MG63 (cell line): ENCODE results near the gene GBA2. TPM values are rescaled to one million over a fixed set of nuclear protein-coding genes. Genes with fewer than 3 reads are reported as not detected.

ENCODE experiments used
- DNase-seq: peaks from one replicate; pipeline ENCODE4 v3.0.0-alpha.2; 2020
- H3K27me3 ChIP-seq: fragments of 250-450 bp; sonication (Bioruptor Pico); 2 replicates; pipeline ENCODE4 v1.5.1; 2020; ENCODE audit warnings: mild to moderate bottlenecking, moderate library complexity
- H3K36me3 ChIP-seq: fragments of 250-450 bp; sonication (Bioruptor Pico); 2 replicates; pipeline ENCODE4 v1.5.1; 2020; ENCODE audit warnings: mild to moderate bottlenecking, moderate library complexity
- H3K4me3 ChIP-seq: fragments of 250-450 bp; sonication (Bioruptor Pico); 2 replicates; pipeline ENCODE4 v1.5.1; 2020; ENCODE audit warnings: mild to moderate bottlenecking, moderate library complexity
- H3K9me3 ChIP-seq: fragments of 250-450 bp; sonication (Bioruptor Pico); 2 replicates; pipeline ENCODE4 v1.5.1; 2020; ENCODE audit warnings: mild to moderate bottlenecking, moderate library complexity
- total RNA-seq: library from RNA; depleted of rRNA; stranded (reverse); fragments of >200 nt; shearing (Covaris generic); gene quantifications from 2 replicates; pipeline ENCODE4 v1.2.3, GENCODE V29; 2014; ENCODE audit warnings: low replicate concordance; rRNA removed

Gene GBA2
- total RNA-seq, 1 experiment from 2014 or later = 58.6 TPM

DNA sequence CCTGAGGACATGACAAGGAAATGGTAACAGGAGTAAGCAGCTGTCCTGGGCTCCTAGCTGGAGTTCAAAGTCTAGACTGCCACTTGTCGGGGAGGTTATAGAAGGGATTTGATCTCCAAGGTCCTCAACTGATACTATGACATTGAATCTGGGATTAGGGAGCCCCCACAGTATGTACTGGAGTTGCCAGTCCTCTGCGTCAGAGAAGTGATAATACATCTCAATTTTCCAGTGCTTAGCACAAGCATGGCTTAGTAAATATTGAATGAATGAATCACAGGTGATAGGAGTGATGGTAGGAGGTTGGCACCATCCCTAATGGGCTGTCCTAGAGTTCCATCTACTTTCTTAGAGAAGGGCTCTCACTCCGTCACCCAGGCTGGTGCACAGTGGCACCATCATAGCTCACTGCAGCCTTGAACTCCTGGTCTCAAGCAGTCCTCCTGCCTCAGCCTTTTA, 53.1 kb downstream of the GBA2 start:
- Histone ChIP-seq H3K27me3 (no peaks in the 10 kb centered on the region), H3K36me3 (peaks cover 64% of the 10 kb centered on the region), H3K9me3 (no peaks in the 10 kb centered on the region), H3K4me3 (no peak overlapping the region)
- no peak for DNase-seq

DNA sequence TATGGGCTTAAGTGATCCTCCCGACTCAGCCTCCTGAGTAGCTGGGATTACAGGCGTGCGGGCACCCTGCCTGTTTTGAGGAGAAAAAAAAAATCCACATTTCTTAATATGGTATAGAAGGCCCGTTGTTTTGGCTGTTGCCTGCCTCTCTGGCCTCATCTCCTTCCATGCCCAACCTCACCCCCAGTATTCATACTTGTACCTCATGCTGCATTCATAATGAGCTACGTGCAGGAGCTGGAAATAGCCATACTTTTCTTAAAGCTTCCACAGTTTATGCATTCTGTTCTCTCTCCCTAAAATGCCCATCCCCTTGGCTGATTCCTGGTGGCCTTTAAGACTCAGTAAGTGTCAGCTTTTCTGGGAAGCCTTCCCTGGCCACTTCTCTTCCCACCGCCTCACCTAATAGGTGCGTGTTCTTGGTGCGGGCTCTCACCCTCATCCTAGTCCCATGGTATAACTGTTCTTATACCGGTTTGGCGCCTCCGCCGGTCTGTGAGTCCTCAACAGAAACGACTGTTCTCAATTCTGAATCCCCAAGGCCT, 57.2 kb downstream of the GBA2 start:
- Histone ChIP-seq H3K9me3 (no peaks in the 10 kb centered on the region), H3K27me3 (no peaks in the 10 kb centered on the region), H3K4me3 (no peak overlapping the region), H3K36me3 (peaks cover 51% of the 10 kb centered on the region)
- no peak for DNase-seq

DNA sequence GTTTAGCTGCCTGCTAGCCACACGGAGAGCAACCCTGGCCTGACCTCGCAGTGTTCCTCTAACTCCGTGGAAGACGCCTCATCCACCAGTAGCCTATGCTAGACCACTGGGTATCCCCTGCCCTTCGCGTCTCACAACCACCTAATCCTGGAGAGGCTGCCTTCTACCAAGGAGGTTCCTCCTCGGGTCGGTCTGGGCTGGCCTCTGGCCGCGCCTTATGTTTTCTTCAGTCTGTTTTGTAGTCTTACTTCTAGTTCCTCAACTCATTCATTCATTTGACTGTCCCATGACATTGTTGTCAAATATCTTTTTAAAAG, 57.7 kb downstream of the GBA2 start:
- Histone ChIP-seq H3K27me3 (no peaks in the 10 kb centered on the region), H3K4me3 (peak overlapping the region; percentile 88), H3K9me3 (no peaks in the 10 kb centered on the region), H3K36me3 (peaks cover 51% of the 10 kb centered on the region)
- no peak for DNase-seq

- Histone ChIP-seq H3K27me3 (no peaks in the 10 kb centered on the region), H3K9me3 (no peaks in the 10 kb centered on the region), H3K4me3 (peak overlapping the region; percentile 88), H3K36me3 (peaks cover 51% of the 10 kb centered on the region)
- DNase-seq = peak; percentile 95
These were observed 58.3 kb downstream of the GBA2 start for GRCh38 chr9:35690614-35691333.

GRCh38 chr9:35690294-35690613, 58.8 kb downstream of the GBA2 start:
- DNase-seq = no peak
- H3K27me3 ChIP-seq = no peaks in the 10 kb centered on the region
- peaks cover 53% of the 10 kb centered on the region for H3K36me3 ChIP-seq
- H3K4me3 ChIP-seq = peak overlapping the region; percentile 88
- no peaks in the 10 kb centered on the region for H3K9me3 ChIP-seq

GRCh38 chr9:35689542-35690293, 59.3 kb downstream of the GBA2 start, which contains the start of gene TPM2:
TSS of gene TPM2 (minus strand) at chr9:35689925. CDS start at chr9:35689817, 108 bp downstream.
- peak; percentile 99 for DNase-seq
- peak within 1 kb of the TSS; percentile 88 for H3K4me3 ChIP-seq

DNA sequence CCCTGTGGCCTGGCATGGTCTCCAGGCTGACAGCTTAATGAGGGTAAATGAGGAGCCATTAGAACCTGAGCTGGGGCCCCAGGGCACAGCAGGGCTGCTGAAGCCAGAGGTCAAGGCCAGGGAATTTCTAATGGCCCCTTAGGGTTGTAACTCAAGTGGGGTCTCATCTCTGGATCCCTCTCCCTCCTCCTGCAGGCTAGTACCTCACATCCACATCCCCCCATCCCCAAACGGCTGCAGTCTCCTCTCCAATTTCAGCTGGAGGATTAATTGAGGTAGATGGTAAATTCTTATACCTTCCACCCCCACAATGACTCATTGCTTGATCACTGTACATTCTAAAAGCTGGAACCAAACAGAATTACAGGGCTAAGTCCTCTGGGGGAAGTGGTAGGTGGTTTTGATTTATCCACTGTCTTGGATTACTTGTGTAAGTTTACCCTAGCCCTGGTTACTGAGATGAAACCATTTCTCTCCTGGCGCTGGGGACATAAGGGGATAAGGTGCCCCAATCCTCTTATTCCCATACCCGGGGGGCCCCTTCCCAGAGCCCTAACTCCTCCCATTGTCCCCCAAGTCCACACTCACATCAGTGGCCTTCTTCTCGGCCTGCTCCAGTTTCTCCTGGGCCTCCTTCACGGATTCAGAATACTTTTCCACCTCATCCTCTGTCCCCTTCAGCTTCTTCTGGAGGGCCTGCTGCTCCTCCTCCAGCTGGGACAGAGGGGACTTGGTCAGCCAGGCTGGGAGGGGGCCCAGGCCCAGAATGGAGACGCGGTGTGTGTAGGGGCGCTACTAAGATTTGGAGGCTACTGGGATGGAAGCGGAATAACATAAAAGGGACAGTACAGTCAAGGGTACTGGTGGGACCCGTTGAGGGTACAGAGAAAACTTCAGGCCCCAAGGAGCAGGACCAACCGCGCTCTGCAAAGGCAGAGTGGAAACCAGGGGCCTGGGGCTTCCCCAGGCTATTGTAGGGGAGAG, 60.2 kb downstream of the GBA2 start:
- H3K4me3 ChIP-seq = peak overlapping the region; percentile 88
- peak; percentile 51 for DNase-seq
- no peaks in the 10 kb centered on the region for H3K27me3 ChIP-seq
- H3K36me3 ChIP-seq = peaks cover 58% of the 10 kb centered on the region
- no peaks in the 10 kb centered on the region for H3K9me3 ChIP-seq

More at GRCh38 chr9:35689542-35690293, 59.3 kb downstream of the GBA2 start, which contains the start of gene TPM2:
- peaks cover 53% of the 10 kb centered on the region for H3K36me3 ChIP-seq
- H3K9me3 ChIP-seq = no peaks in the 10 kb centered on the region
- H3K27me3 ChIP-seq = no peaks in the 10 kb centered on the region

DNA sequence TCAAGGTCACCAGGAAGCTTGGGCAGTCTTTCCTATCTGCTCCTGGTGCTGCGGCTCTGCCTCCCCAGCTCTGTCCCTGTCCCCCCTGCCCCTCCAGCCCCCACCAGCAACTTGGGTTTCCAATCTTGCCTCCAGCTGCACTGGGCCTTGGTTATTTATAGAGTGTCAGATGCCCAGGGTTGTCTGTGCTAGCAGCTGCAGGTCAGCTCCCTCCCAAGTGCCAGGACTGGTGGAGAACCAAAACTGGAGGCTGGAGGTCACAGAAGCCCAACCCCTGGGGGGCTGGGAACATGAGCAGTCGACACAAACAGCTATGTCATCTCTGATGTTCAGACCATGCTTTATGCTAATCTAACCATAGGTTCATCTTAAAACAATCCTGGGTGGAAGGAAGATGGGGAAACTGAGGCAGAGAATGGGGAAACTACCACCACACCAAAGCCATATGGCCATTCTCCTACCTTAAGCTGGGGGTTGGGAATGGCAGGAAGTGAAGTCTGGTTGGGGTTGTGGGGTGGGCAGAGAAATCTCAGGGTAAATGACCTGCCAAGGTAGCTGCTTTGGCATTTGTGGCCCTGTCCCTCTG, 61.0 kb downstream of the GBA2 start:
- no peak for DNase-seq
- H3K4me3 ChIP-seq = peak overlapping the region; percentile 88
- H3K9me3 ChIP-seq = no peaks in the 10 kb centered on the region
- no peaks in the 10 kb centered on the region for H3K27me3 ChIP-seq
- H3K36me3 ChIP-seq = peaks cover 66% of the 10 kb centered on the region

GRCh38 chr9:35687306-35687705, 61.7 kb downstream of the GBA2 start:
- Histone ChIP-seq H3K4me3 (peak overlapping the region; percentile 88), H3K36me3 (peaks cover 73% of the 10 kb centered on the region), H3K27me3 (no peaks in the 10 kb centered on the region), H3K9me3 (no peaks in the 10 kb centered on the region)
- DNase-seq = no peak

Other genes starting within 250 kb of the GBA2 start
- gene TESK1, start 144.0 kb downstream of the GBA2 start, total RNA-seq = 17.4 and 21.5 TPM in 2 replicates
- 0.47 and 0.86 TPM in 2 replicates for gene CD72, start 130.8 kb downstream of the GBA2 start, total RNA-seq
- 1.4 and 4.0 TPM in 2 replicates for gene SIT1, start 98.3 kb downstream of the GBA2 start, total RNA-seq
- 8,012 and 15,182 TPM in 2 replicates for gene RMRP, start 91.2 kb downstream of the GBA2 start, total RNA-seq
- gene CCDC107, start 90.9 kb downstream of the GBA2 start, total RNA-seq = 72.4 and 84.4 TPM in 2 replicates
- gene ARHGEF39, start 84.0 kb downstream of the GBA2 start, total RNA-seq = 15.5 and 35.6 TPM in 2 replicates
- gene CA9, start 75.3 kb downstream of the GBA2 start, total RNA-seq = 0.40 TPM in 1 of 2 replicates, not detected in the other
- gene TPM2, start 59.3 kb downstream of the GBA2 start, total RNA-seq = 2,986 and 3,667 TPM in 2 replicates
- 453 and 652 TPM in 2 replicates for gene TLN1, start 17.0 kb downstream of the GBA2 start, total RNA-seq
- gene CREB3, start 16.6 kb downstream of the GBA2 start, total RNA-seq = 168 and 170 TPM in 2 replicates
- gene RGP1, start 59 bp upstream of the GBA2 start, total RNA-seq = 25.9 and 33.7 TPM in 2 replicates
- not detected in 2 replicates for gene MSMP, start 5.0 kb upstream of the GBA2 start, total RNA-seq
- gene NPR2, start 42.4 kb upstream of the GBA2 start, total RNA-seq = 32.5 and 42.0 TPM in 2 replicates
- 2.4 TPM in 1 of 2 replicates, not detected in the other for gene SPAG8, start 63.0 kb upstream of the GBA2 start, total RNA-seq
- gene HINT2, start 65.8 kb upstream of the GBA2 start, total RNA-seq = 67.7 and 120 TPM in 2 replicates
- not detected in 2 replicates for gene FAM221B, start 79.5 kb upstream of the GBA2 start, total RNA-seq
- gene TMEM8B, start 80.0 kb upstream of the GBA2 start, total RNA-seq = 2.7 and 3.6 TPM in 2 replicates
- not detected in 2 replicates for gene OR13J1, start 121.2 kb upstream of the GBA2 start, total RNA-seq
- gene HRCT1, start 157.0 kb upstream of the GBA2 start, total RNA-seq = 95.0 and 617 TPM in 2 replicates
- 12.2 and 25.0 TPM in 2 replicates for gene SPAAR, start 160.3 kb upstream of the GBA2 start, total RNA-seq
- not detected in 2 replicates for gene OR2S2, start 208.9 kb upstream of the GBA2 start, total RNA-seq